Measurements from ENCODE around the gene CHST15. TPM values are rescaled to one million over a fixed set of nuclear protein-coding genes. Genes with fewer than 3 reads are reported as not detected.

CHST15 gene
- total RNA-seq, 1 donor from 2014 or later: 0.18 TPM

DNA sequence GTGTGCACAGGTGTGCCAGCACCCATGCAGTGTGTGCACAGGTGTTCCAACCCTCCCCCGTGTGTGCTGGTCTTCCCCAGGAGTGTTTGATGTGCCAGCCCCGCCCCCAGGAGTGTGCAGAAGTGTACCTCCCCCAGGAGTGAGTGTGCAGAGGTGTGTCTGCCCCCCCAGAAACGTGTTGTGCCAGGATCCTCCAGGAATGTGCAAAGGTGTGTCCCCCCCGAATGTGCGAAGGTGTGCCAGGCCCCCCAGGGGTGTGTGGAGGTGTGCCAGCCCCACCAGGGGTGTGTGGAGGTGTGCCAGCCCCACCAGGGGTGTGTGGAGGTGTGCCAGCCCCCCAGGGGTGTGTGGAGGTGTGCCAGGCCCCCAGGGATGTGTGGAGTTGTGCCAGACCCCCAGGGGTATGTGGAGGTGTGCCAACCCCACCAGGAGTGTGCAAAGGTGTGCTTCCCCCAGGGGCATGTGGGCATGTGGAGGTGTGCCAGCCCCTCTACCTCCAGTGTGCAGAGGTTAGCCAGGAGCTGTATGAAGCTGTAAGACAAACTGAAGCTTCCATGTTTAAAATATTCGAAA lies 33.2 kb downstream of the CHST15 start:
- Mint-ChIP-seq H3K27ac (no peak overlapping the region), H3K4me1 (ENCODE audit: low read depth) (peaks cover 17% of the 10 kb centered on the region), H3K36me3 (ENCODE audit: low read depth) (no peaks in the 10 kb centered on the region), H3K4me3 (no peak overlapping the region), H3K27me3 (ENCODE audit: insufficient read depth) (peaks cover 4% of the 10 kb centered on the region), H3K9me3 (no peaks in the 10 kb centered on the region)
- intact Hi-C loops (cut with micrococcal nuclease): no loop called here
- no peak for DNase-seq (ENCODE audit: low spot score)

GRCh38 chr10:124059551-124059950 lies 33.8 kb downstream of the CHST15 start:
- intact Hi-C loops (cut with micrococcal nuclease): no loop called here
- peaks cover 4% of the 10 kb centered on the region for H3K27me3 Mint-ChIP-seq (ENCODE audit: insufficient read depth)
- no peaks in the 10 kb centered on the region for H3K9me3 Mint-ChIP-seq
- H3K4me1 Mint-ChIP-seq (ENCODE audit: low read depth): peaks cover 12% of the 10 kb centered on the region
- H3K4me3 Mint-ChIP-seq: no peak overlapping the region
- no peaks in the 10 kb centered on the region for H3K36me3 Mint-ChIP-seq (ENCODE audit: low read depth)
- H3K27ac Mint-ChIP-seq: no peak overlapping the region
- no peak for DNase-seq (ENCODE audit: low spot score)

DNA sequence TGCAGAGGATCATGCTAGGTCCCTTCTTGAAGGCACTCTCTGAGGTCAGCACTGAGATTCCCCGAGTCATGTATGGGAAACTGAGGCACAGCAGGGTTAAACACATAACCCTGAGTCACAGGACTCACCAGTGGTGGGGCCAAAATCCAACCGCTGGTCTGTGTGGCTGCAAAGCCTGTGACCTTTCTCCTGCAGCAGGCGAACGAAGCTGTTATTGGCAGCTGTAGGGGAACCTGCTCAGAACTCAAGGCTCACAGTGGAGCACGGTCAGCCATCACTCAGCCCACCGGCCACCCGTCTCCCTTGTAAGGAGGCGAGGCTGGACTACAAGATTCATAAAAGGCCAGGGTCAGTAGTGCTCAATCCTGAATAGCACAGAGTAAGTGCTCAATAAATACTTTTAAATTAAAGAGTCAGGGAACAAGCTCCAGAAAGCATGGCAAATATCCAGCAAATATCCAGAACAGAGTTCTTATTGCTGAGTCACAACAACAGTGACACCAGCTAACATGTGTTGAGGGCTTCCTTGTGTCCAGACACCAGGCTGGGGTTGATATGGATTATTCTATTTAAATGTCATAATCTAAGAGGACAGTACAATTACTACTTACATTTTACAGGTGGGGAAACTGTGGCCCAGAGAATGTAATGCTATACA lies 34.9 kb downstream of the CHST15 start:
- H3K4me1 Mint-ChIP-seq (ENCODE audit: low read depth): peaks cover 1% of the 10 kb centered on the region
- intact Hi-C loops (cut with micrococcal nuclease): no loop called here

DNA sequence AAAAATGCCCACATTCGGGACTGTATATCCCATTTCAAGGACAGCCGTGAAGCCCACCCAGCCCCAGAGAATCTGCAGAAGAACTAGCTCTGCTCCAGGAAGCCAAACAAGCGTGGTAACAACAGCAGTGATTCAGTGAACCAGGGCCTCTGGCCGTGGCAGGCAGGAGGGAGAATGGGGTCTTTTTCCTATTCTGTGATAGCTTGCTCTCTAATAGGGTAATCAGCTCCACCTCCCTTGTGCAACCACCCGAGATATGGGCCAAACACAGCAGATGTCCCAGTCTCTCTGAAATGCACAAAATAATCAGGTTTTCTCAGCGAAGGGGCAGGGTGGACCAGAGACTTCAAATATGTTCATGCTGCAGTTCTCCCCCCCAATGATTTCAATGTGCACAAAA lies 35.8 kb downstream of the CHST15 start:
- intact Hi-C loops (cut with micrococcal nuclease): no loop called here
- H3K9me3 Mint-ChIP-seq: no peaks in the 10 kb centered on the region

More for the DNA sequence above, 34.9 kb downstream of the CHST15 start:
- no peak overlapping the region for H3K4me3 Mint-ChIP-seq
- no peak for DNase-seq (ENCODE audit: low spot score)
- no peaks in the 10 kb centered on the region for H3K36me3 Mint-ChIP-seq (ENCODE audit: low read depth)
- peaks cover 7% of the 10 kb centered on the region for H3K27me3 Mint-ChIP-seq (ENCODE audit: insufficient read depth)
- H3K9me3 Mint-ChIP-seq: no peaks in the 10 kb centered on the region
- H3K27ac Mint-ChIP-seq: no peak overlapping the region

DNA sequence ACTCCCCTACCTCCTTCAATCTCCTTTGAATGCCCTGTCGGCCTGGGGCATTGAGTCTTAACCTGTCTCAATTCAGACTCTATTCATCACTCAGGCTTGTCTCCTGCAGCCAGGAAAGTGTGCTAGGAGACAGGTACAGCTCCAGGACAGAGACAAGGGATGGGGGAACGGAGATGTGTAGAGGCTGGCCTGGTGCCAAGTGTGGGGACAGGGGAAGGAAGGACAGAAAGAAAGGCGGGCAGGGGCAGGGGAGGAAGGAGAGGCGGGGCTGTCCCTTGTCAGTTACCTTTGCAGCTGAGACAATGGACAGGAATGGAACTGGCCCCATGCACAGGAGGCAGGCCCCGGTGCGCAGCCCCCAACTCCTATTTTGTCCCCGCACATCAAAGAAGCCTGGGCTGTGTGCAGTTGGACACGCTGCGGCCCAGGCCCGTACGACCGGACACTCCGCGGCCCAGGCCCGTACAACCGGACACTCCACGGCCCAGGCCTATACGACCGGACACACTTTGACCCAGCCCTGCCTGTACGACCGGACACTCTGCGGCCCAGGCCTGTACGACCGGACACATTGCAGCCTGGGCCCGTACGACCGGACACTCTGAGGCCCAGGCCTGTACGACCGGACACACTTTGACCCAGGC lies 36.9 kb downstream of the CHST15 start:
- intact Hi-C loops (cut with micrococcal nuclease): no loop called here
- Mint-ChIP-seq H3K36me3 (ENCODE audit: low read depth) (no peaks in the 10 kb centered on the region), H3K4me1 (ENCODE audit: low read depth) (no peaks in the 10 kb centered on the region), H3K27me3 (ENCODE audit: insufficient read depth) (peaks cover 8% of the 10 kb centered on the region), H3K27ac (no peak overlapping the region), H3K4me3 (no peak overlapping the region), H3K9me3 (no peaks in the 10 kb centered on the region)
- DNase-seq (ENCODE audit: low spot score): no peak

More for the DNA sequence above, 35.8 kb downstream of the CHST15 start:
- Mint-ChIP-seq H3K36me3 (ENCODE audit: low read depth) (no peaks in the 10 kb centered on the region), H3K27me3 (ENCODE audit: insufficient read depth) (peaks cover 7% of the 10 kb centered on the region), H3K4me3 (no peak overlapping the region), H3K27ac (no peak overlapping the region), H3K4me1 (ENCODE audit: low read depth) (no peaks in the 10 kb centered on the region)
- no peak for DNase-seq (ENCODE audit: low spot score)

DNA sequence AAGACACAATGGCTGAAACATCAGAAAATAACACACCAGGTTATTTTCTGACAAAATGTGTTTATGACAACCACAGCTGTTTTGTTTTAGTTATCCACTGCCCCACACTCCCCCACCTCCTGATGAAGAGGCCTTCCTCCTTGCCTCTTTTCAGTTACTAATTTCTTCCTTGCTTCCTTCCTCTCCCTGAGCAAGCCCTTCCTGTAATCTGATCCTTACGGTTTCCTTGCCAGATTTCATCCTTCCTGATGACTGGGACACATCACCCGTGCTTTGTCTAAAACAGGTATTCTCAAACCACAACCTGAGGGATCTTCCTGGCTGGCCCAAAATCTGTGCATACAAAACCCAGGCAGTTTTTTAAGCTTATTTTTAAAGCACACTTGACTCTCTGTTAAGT lies 39.4 kb downstream of the CHST15 start:
- Mint-ChIP-seq H3K4me3 (no peak overlapping the region), H3K4me1 (ENCODE audit: low read depth) (no peaks in the 10 kb centered on the region), H3K27ac (no peak overlapping the region), H3K9me3 (no peaks in the 10 kb centered on the region), H3K27me3 (ENCODE audit: insufficient read depth) (peaks cover 16% of the 10 kb centered on the region), H3K36me3 (ENCODE audit: low read depth) (no peaks in the 10 kb centered on the region)
- intact Hi-C loops (cut with micrococcal nuclease): no loop called here
- no peak for DNase-seq (ENCODE audit: low spot score)

DNA sequence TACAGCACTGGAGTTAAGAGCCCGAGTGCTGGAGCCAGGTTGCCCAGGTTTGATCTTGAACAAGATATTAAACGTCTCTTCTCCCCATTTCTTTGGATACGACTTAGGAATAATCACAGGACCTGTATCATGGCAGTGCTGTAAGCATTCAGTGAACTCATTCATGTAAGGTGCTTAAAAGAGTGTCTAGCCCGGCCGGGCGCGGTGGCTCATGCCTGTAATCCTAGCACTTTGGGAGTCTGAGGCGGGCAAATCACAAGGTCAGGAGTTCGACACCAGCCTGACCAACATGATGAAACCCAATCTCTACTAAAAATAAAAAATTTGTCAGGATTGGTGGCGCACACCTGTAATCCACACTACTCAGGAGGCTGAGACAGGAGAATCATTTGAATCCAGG lies 40.8 kb downstream of the CHST15 start:
- Mint-ChIP-seq H3K4me1 (ENCODE audit: low read depth) (no peaks in the 10 kb centered on the region), H3K4me3 (no peak overlapping the region), H3K27ac (no peak overlapping the region), H3K27me3 (ENCODE audit: insufficient read depth) (peaks cover 19% of the 10 kb centered on the region), H3K9me3 (no peaks in the 10 kb centered on the region), H3K36me3 (ENCODE audit: low read depth) (no peaks in the 10 kb centered on the region)
- intact Hi-C loops (cut with micrococcal nuclease): no loop called here
- no peak for DNase-seq (ENCODE audit: low spot score)

- H3K36me3 Mint-ChIP-seq (ENCODE audit: low read depth): no peaks in the 10 kb centered on the region
- peaks cover 24% of the 10 kb centered on the region for H3K27me3 Mint-ChIP-seq (ENCODE audit: insufficient read depth)
- H3K9me3 Mint-ChIP-seq: no peaks in the 10 kb centered on the region
- no peak overlapping the region for H3K27ac Mint-ChIP-seq
- H3K4me3 Mint-ChIP-seq: no peak overlapping the region
- H3K4me1 Mint-ChIP-seq (ENCODE audit: low read depth): no peaks in the 10 kb centered on the region
- intact Hi-C loops (cut with micrococcal nuclease): no loop called here
- DNase-seq (ENCODE audit: low spot score): no peak
Measured at GRCh38 chr10:124050021-124051015, 43.1 kb downstream of the CHST15 start.

DNA sequence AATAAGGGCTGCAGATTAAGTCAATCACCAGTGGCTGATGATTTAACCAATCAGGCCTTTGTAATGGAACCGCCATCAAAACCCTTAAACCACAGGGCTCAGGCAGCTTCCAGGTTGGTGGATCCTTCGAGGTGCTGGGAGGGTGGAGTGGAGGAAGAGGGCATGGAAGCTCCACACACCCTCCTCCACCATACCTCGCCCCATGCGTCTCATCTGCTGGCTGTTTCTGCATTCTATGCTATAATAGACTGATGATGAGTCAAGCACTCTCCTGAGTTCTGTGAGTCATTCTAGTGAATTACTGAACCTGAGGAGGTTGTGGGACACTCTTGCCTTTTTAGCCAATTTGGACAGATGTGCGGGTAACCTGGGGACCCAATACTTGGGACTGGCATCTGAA lies 43.9 kb downstream of the CHST15 start:
- H3K27me3 Mint-ChIP-seq (ENCODE audit: insufficient read depth): peaks cover 28% of the 10 kb centered on the region
- no peak overlapping the region for H3K4me3 Mint-ChIP-seq
- no peak for DNase-seq (ENCODE audit: low spot score)
- H3K36me3 Mint-ChIP-seq (ENCODE audit: low read depth): no peaks in the 10 kb centered on the region
- intact Hi-C loops (cut with micrococcal nuclease): no loop called here
- no peak overlapping the region for H3K27ac Mint-ChIP-seq
- H3K4me1 Mint-ChIP-seq (ENCODE audit: low read depth): no peaks in the 10 kb centered on the region
- H3K9me3 Mint-ChIP-seq: no peaks in the 10 kb centered on the region

DNA sequence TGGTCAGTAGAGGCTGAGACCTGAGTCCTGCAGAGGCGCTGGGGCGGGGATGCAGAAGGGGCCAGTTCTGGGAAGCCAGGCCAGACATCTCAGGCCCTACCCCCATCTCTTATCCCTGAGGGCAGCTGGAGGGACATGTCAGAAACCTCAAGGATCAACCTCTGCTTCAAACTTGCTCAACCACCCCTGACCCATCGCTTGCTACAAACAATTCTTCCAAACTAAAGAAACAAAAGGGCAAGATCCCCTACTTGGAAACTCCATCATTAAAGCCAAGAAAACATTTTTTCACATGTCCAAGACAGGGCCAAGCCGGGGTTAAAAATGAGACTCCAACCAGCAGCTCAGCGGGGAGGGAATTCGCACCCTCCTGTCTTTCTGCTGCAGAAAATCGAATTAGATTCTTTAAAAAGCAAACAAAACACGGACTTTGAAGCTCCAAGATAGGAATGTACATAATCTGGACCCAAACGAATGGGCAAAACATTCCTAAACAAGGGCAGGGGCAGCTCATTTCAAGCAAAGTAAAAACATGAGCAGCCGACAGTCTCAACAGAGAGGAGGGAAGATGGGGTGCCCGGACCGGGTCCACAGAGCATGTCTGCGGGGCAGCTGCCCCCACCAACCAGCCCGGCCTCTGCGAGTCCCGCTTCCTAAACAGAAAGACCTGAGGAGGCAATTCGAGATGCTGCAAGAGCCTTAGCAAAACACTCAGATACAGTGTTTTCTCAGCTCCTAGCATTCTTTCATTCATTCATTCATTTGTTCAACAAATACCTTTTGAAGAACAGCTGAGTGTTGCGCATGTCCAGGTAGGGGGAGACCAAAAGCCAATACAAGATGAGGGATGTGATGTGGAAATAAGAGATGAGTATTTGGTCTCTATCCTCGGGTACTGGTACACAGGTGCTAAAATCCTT lies 44.8 kb downstream of the CHST15 start:
- Mint-ChIP-seq H3K9me3 (no peaks in the 10 kb centered on the region), H3K36me3 (ENCODE audit: low read depth) (peaks cover 2% of the 10 kb centered on the region), H3K27me3 (ENCODE audit: insufficient read depth) (peaks cover 28% of the 10 kb centered on the region), H3K4me3 (no peak overlapping the region), H3K27ac (no peak overlapping the region), H3K4me1 (ENCODE audit: low read depth) (peaks cover 3% of the 10 kb centered on the region)
- intact Hi-C loops (cut with micrococcal nuclease): no loop called here
- DNase-seq (ENCODE audit: low spot score): no peak

GRCh38 chr10:124047427-124048152 lies 45.8 kb downstream of the CHST15 start:
- no peaks in the 10 kb centered on the region for H3K9me3 Mint-ChIP-seq

More at GRCh38 chr10:124047427-124048152, 45.8 kb downstream of the CHST15 start:
- Mint-ChIP-seq H3K27me3 (ENCODE audit: insufficient read depth) (peaks cover 34% of the 10 kb centered on the region), H3K4me3 (no peak overlapping the region), H3K4me1 (ENCODE audit: low read depth) (peaks cover 13% of the 10 kb centered on the region), H3K36me3 (ENCODE audit: low read depth) (peaks cover 3% of the 10 kb centered on the region), H3K27ac (no peak overlapping the region)
- no peak for DNase-seq (ENCODE audit: low spot score)
- intact Hi-C loops (cut with micrococcal nuclease): no loop called here
